MM.1S (cell line): Measurements from ENCODE around the gene ACCS.

Experiments used
- DNase-seq: peaks from one replicate; pipeline ENCODE4 v3.0.0-alpha.2; 2015
- H2AFZ ChIP-seq: fragments of 300-600 bp; sonication (generic); 2 replicates; pipeline ENCODE4 v1.6.0; 2016; ENCODE audit warnings: antibody characterized with exemption, low read length
- H3F3A ChIP-seq: fragments of 300-600 bp; sonication (generic); 2 replicates; pipeline ENCODE4 v1.6.1; 2016; ENCODE audit warnings: mild to moderate bottlenecking, antibody characterized with exemption, low read length, moderate library complexity, mixed read lengths; ENCODE audit not compliant: insufficient read depth
- H3K27ac ChIP-seq: fragments of 300-600 bp; sonication (generic); 2 replicates; pipeline ENCODE4 v1.5.1; 2016; ENCODE audit warnings: mild to moderate bottlenecking, low read length
- H3K27me3 ChIP-seq: fragments of 300-600 bp; sonication (generic); replicated peaks from 2 replicates; pipeline ENCODE4 v1.6.0; 2016; ENCODE audit warnings: low read length; ENCODE audit not compliant: insufficient read depth
- H3K36me3 ChIP-seq: fragments of 300-600 bp; sonication (generic); replicated peaks from 2 replicates; pipeline ENCODE4 v1.6.1; 2016; ENCODE audit warnings: mild to moderate bottlenecking, low read length, mixed read lengths; ENCODE audit not compliant: insufficient read depth
- H3K4me1 ChIP-seq: fragments of 300-600 bp; sonication (generic); 2 replicates; pipeline ENCODE4 v1.6.1; 2016; ENCODE audit warnings: low read length, mixed read lengths
- H3K4me2 ChIP-seq: fragments of 300-600 bp; sonication (generic); 2 replicates; pipeline ENCODE4 v1.6.0; 2016; ENCODE audit warnings: low read depth, low read length
- H3K4me3 ChIP-seq: fragments of 300-600 bp; sonication (generic); 2 replicates; pipeline ENCODE4 v1.5.1; 2016; ENCODE audit warnings: low read length, mixed read lengths
- H3K79me2 ChIP-seq: fragments of 300-600 bp; sonication (generic); 2 replicates; pipeline ENCODE4 v1.6.1; 2016; ENCODE audit warnings: mixed run types, low read length, mixed read lengths
- H3K9ac ChIP-seq: fragments of 300-600 bp; sonication (generic); 2 replicates; pipeline ENCODE4 v1.6.1; 2016; ENCODE audit warnings: low read length, mixed read lengths
- H3K9me2 ChIP-seq: fragments of 300-600 bp; sonication (generic); replicated peaks from 2 replicates; pipeline ENCODE4 v1.6.1; 2016; ENCODE audit warnings: mild to moderate bottlenecking, low read length, mixed read lengths; ENCODE audit not compliant: insufficient read depth
- H3K9me3 ChIP-seq: fragments of 300-600 bp; sonication (generic); replicated peaks from 2 replicates; pipeline ENCODE4 v1.6.1; 2016; ENCODE audit warnings: mild to moderate bottlenecking, low read length, mixed read lengths; ENCODE audit not compliant: insufficient read depth
- H4K20me1 ChIP-seq: fragments of 300-600 bp; sonication (generic); 2 replicates; pipeline ENCODE4 v1.6.1; 2016; ENCODE audit warnings: mild to moderate bottlenecking, low read length, moderate library complexity, mixed read lengths; ENCODE audit not compliant: insufficient read depth
- CTCF ChIP-seq: fragments of 300-600 bp; sonication (generic); IDR thresholded peaks from 2 replicates; pipeline ENCODE4 v1.5.1; 2016; ENCODE audit warnings: antibody characterized with exemption, low read length, mixed read lengths
- EZH2 ChIP-seq: fragments of 300-600 bp; sonication (generic); optimal IDR thresholded peaks from 2 replicates; pipeline ENCODE3; 2017; ENCODE audit warnings: low read depth, mild to moderate bottlenecking, antibody characterized with exemption, low read length, mixed read lengths
- EZH2phosphoT487 ChIP-seq: fragments of 300-600 bp; sonication (generic); IDR thresholded peaks from 2 replicates; pipeline ENCODE4 v1.6.1; 2018; ENCODE audit warnings: antibody characterized with exemption, low read length

ACCS gene

GRCh38 chr11:44078794-44079193, 12.7 kb downstream of the ACCS start:
- Histone ChIP-seq H3K27ac (no peak overlapping the region), H3K4me2 (no peak overlapping the region), H3K27me3 (no peaks in the 10 kb centered on the region), H3K9ac (no peak overlapping the region), H3K9me2 (no peaks in the 10 kb centered on the region), H3K4me1 (no peaks in the 10 kb centered on the region), H3K36me3 (no peaks in the 10 kb centered on the region), H3F3A (no peaks in the 10 kb centered on the region), H3K9me3 (no peaks in the 10 kb centered on the region), H2AFZ (no peak overlapping the region), H3K4me3 (no peak overlapping the region), H4K20me1 (no peaks in the 10 kb centered on the region), H3K79me2 (no peaks in the 10 kb centered on the region)
- DNase-seq: no peak
- TF ChIP-seq CTCF (no peak), EZH2 (no peak), EZH2phosphoT487 (no peak)

GRCh38 chr11:44079376-44079775, 13.3 kb downstream of the ACCS start:
- H4K20me1 ChIP-seq: no peaks in the 10 kb centered on the region
- no peak overlapping the region for H3K27ac ChIP-seq

GRCh38 chr11:44080951-44081350, 14.9 kb downstream of the ACCS start:
- no peaks in the 10 kb centered on the region for H3K27me3 ChIP-seq
- no peaks in the 10 kb centered on the region for H3K9me3 ChIP-seq
- H3F3A ChIP-seq: no peaks in the 10 kb centered on the region
- H3K79me2 ChIP-seq: no peaks in the 10 kb centered on the region
- no peaks in the 10 kb centered on the region for H3K4me1 ChIP-seq
- H4K20me1 ChIP-seq: no peaks in the 10 kb centered on the region
- TF ChIP-seq EZH2: no peak
- no peak for TF ChIP-seq CTCF
- no peak for TF ChIP-seq EZH2phosphoT487
- H3K4me2 ChIP-seq: no peak overlapping the region
- H3K4me3 ChIP-seq: no peak overlapping the region
- H3K27ac ChIP-seq: no peak overlapping the region
- no peak overlapping the region for H3K9ac ChIP-seq
- DNase-seq: no peak
- no peaks in the 10 kb centered on the region for H3K36me3 ChIP-seq
- H2AFZ ChIP-seq: no peak overlapping the region
- H3K9me2 ChIP-seq: no peaks in the 10 kb centered on the region

More at GRCh38 chr11:44079376-44079775, 13.3 kb downstream of the ACCS start:
- Histone ChIP-seq H3F3A (no peaks in the 10 kb centered on the region), H3K4me1 (no peaks in the 10 kb centered on the region), H3K4me2 (no peak overlapping the region), H3K9me3 (no peaks in the 10 kb centered on the region), H3K9ac (no peak overlapping the region), H3K9me2 (no peaks in the 10 kb centered on the region), H2AFZ (no peak overlapping the region), H3K27me3 (no peaks in the 10 kb centered on the region), H3K36me3 (no peaks in the 10 kb centered on the region), H3K4me3 (no peak overlapping the region), H3K79me2 (no peaks in the 10 kb centered on the region)
- TF ChIP-seq EZH2phosphoT487: no peak
- no peak for TF ChIP-seq CTCF
- TF ChIP-seq EZH2: no peak
- no peak for DNase-seq

- Histone ChIP-seq H3K9me3 (no peaks in the 10 kb centered on the region), H3K36me3 (no peaks in the 10 kb centered on the region), H3K4me2 (no peak overlapping the region), H3K27me3 (no peaks in the 10 kb centered on the region), H2AFZ (no peak overlapping the region), H4K20me1 (no peaks in the 10 kb centered on the region), H3K9ac (no peak overlapping the region), H3K27ac (no peak overlapping the region), H3K4me3 (no peak overlapping the region), H3F3A (no peaks in the 10 kb centered on the region), H3K79me2 (no peaks in the 10 kb centered on the region), H3K9me2 (no peaks in the 10 kb centered on the region), H3K4me1 (no peaks in the 10 kb centered on the region)
- TF ChIP-seq EZH2phosphoT487 (no peak), EZH2 (no peak), CTCF (no peak)
- no peak for DNase-seq
Observed at GRCh38 chr11:44082645-44083044, 16.6 kb downstream of the ACCS start.
